Esophagus squamous epithelium (tissue), 5 donors: ENCODE results near the gene MAP4K4. TPM values are rescaled to one million over a fixed set of nuclear protein-coding genes. Genes with fewer than 3 reads are reported as not detected.

Experiments
- DNase-seq: peaks from one replicate; lab custom pipeline; 2025; lab: John Stamatoyannopoulos, UW
- H3K27ac ChIP-seq, 4 donors: fragments of 200-600 bp; sonication (generic); one replicate each; pipeline ENCODE4 v1.5.1; 2016 to 2019; ENCODE audit warnings: mild to moderate bottlenecking in 1 of 4
- H3K27me3 ChIP-seq, 4 donors: fragments of 200-600 bp; sonication (generic); 1 replicate in 3 of 4; 2 replicates in 1 of 4; pipeline versions ENCODE4 v1.5.1 to v1.6.0; 2017 to 2021; ENCODE audit warnings: antibody characterized with exemption in 1 of 4
- H3K36me3 ChIP-seq, 3 donors: fragments of 200-600 bp; sonication (generic); one replicate each; pipeline ENCODE4 v1.5.1; 2016 to 2019
- H3K4me1 ChIP-seq, 3 donors: fragments of 200-600 bp; sonication (generic); one replicate each; pipeline ENCODE4 v1.5.1; 2017 to 2019
- H3K4me3 ChIP-seq, 4 donors: fragments of 200-600 bp; sonication (generic); 1 replicate in 3 of 4; 2 replicates in 1 of 4; pipeline ENCODE4 v1.5.1; 2016 to 2019; ENCODE audit warnings: mild to moderate bottlenecking in 2 of 4, moderate library complexity in 1 of 4
- H3K9me3 ChIP-seq, 3 donors: fragments of 200-600 bp; sonication (generic); one replicate each; pipeline ENCODE4 v1.5.1; 2016 to 2019
- POLR2A ChIP-seq, 4 donors: fragments of 450-650 bp; IDR thresholded peaks; one replicate each; pipeline ENCODE4 v1.6.1; 2017; ENCODE audit warnings: antibody characterized with exemption in 4 of 4, mild to moderate bottlenecking in 4 of 4, moderate library complexity in 3 of 4
- WGBS, 2 donors: methylation state at CpG; one replicate each; pipeline ENCODE4 v1.1.5; 2018; 5-methylcytosine and 5-hydroxymethylcytosine counted together
- intact Hi-C: fragments of 100-400 bp; cut with DNase I; formaldehyde crosslinking; loops from one replicate; pipeline ENCODE4 v1.15.0; 2022
- total RNA-seq, 4 donors: library from RNA; depleted of rRNA; stranded (reverse); fragments of >200 nt; gene quantifications; one replicate each; pipeline ENCODE4 v1.1.0, GENCODE V29; 2016
- TF ChIP-seq, protein P1 (sequence below), 6 experiments: fragments of 450-650 bp in 4 of 6; fragments of 200-600 bp in 2 of 6; sonication (generic) in 2 of 6; IDR thresholded peaks; one replicate each; pipeline ENCODE4 v1.5.1; 2016 to 2019; ENCODE audit warnings: antibody characterized with exemption in 6 of 6, mild to moderate bottlenecking in 4 of 6, moderate library complexity in 4 of 6
- donor health status: DM: yes; HTN: yes; CAD: no.

MAP4K4 gene
- total RNA-seq, 4 donors from 2014 or later = 46.0 to 121 (median 53.9) TPM

DNA sequence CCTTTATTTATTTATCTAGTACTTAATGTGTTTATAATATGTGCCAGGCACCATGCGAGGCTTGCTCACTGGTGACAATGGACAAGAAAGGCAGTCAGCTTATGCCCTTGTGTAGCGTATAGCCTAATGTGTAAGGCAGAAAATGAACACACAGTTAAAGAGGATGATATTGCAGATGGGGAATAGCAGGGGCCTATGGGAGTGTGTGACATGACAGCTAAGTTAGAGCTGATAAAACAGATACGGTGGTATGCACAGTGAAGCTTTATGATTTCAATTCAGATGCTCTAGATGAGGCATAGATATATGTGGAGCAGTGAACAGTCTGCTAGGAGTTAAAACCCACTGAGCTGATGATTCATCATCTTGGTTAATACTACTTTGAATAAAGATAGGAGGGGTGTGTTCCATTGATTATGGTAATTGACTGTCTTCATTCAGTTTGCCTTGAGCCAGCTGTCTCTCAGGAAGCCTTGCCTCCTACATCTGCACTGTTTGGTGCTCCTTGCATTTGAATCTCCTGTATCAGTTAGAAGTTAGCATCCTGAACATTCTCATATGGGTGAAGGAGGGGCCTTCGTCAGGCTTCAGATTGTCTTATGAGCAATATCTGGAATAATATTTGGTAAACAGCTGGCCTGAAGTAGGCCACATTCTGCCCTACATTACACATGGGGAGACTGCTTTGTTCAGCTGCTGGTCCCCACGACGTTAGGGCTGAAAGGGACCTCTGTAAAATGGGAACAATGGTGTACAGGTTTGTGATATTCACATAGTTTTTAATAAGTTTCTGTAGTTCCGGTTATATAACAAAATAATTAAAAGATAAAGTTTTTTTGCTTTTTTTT, 13.2 kb downstream of the MAP4K4 start:
- intact Hi-C loops = no loop called here
- DNase-seq = no peak
- Histone ChIP-seq H3K27ac (peak overlapping the region; percentile 3 to 49 (median 32)), H3K27me3 (no peaks in the 10 kb centered on the region), H3K4me1 (peaks cover 9 to 76% (median 34%) of the 10 kb centered on the region in 3 donors), H3K4me3 (no peak overlapping the region), H3K9me3 (no peaks in the 10 kb centered on the region), H3K36me3 (no peaks in the 10 kb centered on the region)
- WGBS, 2 donors = 43 to 44% methylated on average over 7 of the region's 7 CpGs
- no peak for TF ChIP-seq POLR2A (IDR thresholded peaks at IDR 0.05)
- TF ChIP-seq, protein P1, sequence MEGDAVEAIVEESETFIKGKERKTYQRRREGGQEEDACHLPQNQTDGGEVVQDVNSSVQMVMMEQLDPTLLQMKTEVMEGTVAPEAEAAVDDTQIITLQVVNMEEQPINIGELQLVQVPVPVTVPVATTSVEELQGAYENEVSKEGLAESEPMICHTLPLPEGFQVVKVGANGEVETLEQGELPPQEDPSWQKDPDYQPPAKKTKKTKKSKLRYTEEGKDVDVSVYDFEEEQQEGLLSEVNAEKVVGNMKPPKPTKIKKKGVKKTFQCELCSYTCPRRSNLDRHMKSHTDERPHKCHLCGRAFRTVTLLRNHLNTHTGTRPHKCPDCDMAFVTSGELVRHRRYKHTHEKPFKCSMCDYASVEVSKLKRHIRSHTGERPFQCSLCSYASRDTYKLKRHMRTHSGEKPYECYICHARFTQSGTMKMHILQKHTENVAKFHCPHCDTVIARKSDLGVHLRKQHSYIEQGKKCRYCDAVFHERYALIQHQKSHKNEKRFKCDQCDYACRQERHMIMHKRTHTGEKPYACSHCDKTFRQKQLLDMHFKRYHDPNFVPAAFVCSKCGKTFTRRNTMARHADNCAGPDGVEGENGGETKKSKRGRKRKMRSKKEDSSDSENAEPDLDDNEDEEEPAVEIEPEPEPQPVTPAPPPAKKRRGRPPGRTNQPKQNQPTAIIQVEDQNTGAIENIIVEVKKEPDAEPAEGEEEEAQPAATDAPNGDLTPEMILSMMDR (IDR thresholded peaks at IDR 0.05) = no peak

DNA sequence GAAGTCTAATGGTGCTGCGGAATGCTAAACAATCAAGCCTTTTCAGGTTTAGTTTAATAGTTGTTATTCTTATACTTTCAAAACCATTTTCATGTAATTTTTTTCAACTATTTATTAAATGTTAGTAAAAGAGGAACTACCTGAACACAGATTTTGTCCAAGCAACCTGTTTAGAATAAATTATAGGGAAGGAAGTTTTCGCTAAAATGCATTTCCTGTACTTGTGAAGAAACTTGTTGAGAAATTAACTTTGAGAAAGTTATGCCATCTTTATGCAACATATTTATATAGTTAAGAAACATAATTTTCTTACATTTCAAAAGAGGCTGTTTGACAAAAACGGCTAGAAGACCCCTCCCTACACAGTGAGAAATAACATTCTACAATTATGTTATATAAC, 16.6 kb downstream of the MAP4K4 start:
- peaks cover 9 to 68% (median 26%) of the 10 kb centered on the region in 3 donors for H3K4me1 ChIP-seq

DNA sequence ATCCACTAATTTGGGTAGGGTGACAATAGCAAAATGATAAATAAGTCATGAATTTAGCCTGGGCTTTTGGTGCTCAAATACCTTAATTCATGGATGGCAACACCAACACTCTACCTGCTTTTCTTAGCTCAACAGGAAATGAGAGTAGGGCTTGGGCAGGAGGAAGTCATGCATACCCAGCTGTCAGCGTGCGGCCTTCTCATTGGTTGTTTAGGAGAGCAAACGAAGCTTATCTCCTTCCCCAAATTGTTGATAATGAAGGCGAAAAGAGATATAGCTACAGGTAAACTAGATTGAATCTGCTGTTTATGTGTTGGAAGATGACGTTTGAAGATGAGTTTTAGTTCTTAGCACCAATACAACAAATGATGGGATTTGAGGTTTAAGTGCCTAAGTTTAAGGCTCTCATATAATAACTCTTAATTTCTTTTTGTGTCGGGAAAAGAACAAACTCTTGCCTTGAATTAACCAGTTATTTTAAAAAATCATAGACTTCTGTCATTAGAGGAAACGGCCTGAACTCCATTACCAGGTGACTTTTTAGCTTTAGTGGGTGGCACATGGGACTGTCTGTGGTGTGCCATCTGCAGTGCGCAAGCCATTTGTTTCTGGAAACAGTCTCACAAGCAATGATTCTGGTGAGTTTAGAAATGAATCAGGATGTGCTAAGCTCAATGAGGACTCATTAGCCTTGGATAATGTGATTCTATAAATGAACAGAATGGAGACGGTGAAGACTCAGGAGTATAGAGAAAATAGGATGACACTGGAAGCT, 19.8 kb downstream of the MAP4K4 start:
- TF ChIP-seq, protein P1 (IDR thresholded peaks at IDR 0.05) = no peak
- peak in 1 of 4 donors; percentile 13 for TF ChIP-seq POLR2A (IDR thresholded peaks at IDR 0.05)
- no peaks in the 10 kb centered on the region for H3K27me3 ChIP-seq
- H3K36me3 ChIP-seq = no peaks in the 10 kb centered on the region
- peak; percentile 13 for DNase-seq
- 77 to 85% methylated on average over 9 of the region's 9 CpGs for WGBS, 2 donors
- H3K9me3 ChIP-seq = no peaks in the 10 kb centered on the region
- H3K4me1 ChIP-seq = peaks cover 0 to 68% (median 11%) of the 10 kb centered on the region in 3 donors
- no peak overlapping the region for H3K4me3 ChIP-seq
- H3K27ac ChIP-seq = peak overlapping the region in 1 of 4 donors; percentile 18
- intact Hi-C loops = no loop called here

More for the DNA sequence above, 16.6 kb downstream of the MAP4K4 start:
- WGBS, 2 donors = 76 to 79% methylated on average over 3 of the region's 3 CpGs
- no peaks in the 10 kb centered on the region for H3K27me3 ChIP-seq
- TF ChIP-seq, protein P1 (IDR thresholded peaks at IDR 0.05) = no peak
- no peak for TF ChIP-seq POLR2A (IDR thresholded peaks at IDR 0.05)
- no peak for DNase-seq
- intact Hi-C loops = no loop called here
- no peak overlapping the region for H3K4me3 ChIP-seq
- H3K36me3 ChIP-seq = no peaks in the 10 kb centered on the region
- H3K27ac ChIP-seq = no peak overlapping the region
- no peaks in the 10 kb centered on the region for H3K9me3 ChIP-seq

DNA sequence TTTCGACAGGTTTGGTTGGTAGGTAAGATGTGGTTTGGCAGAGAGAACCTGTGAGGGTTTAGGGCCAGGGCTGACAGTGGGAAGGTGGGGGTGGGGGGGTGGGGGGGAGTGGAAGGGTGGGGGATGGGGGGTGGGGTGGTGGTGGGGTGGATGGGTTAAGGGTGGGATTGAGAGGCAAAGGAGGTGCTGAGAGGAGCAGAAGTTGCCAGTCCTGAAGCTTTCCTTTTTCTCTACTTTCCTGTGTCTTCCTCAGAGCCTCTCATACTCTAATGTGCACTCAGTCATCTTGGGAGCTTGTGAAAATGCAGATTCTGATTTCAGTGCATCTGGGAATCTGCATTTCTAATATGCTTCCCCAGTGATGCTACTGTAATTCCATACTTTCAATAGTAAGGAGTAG, 21.0 kb downstream of the MAP4K4 start:
- intact Hi-C loops = no loop called here
- TF ChIP-seq, protein P1 (IDR thresholded peaks at IDR 0.05) = no peak
- TF ChIP-seq POLR2A (IDR thresholded peaks at IDR 0.05) = no peak
- H3K9me3 ChIP-seq = no peaks in the 10 kb centered on the region
- WGBS, 2 donors = 71% methylated on average over 1 of the region's 1 CpG; no CpG with 5 or more reads in 1 of the 2 donors
- no peak for DNase-seq
- H3K4me1 ChIP-seq = peaks cover 0 to 57% (median 11%) of the 10 kb centered on the region in 3 donors
- no peaks in the 10 kb centered on the region for H3K27me3 ChIP-seq
- H3K36me3 ChIP-seq = no peaks in the 10 kb centered on the region
- H3K27ac ChIP-seq = peak overlapping the region in 2 of 4 donors; percentile 19 to 26
- no peak overlapping the region for H3K4me3 ChIP-seq
